HFF-Myc (cell line): ENCODE data around the gene PTH2R.
"Not testable (repeated sequence)": the region's sequence is repeated elsewhere in the genome, so short reads cannot be mapped to it uniquely, and the experiment has no call there.

ENCODE experiments used
- DNase-seq: peaks from one replicate; pipeline ENCODE4 v3.0.0-alpha.2; 2011; ENCODE audit warnings: low read depth; ENCODE audit errors: extremely low read depth
- H3K4me3 ChIP-seq: replicated peaks from 2 replicates; pipeline ENCODE4 v1.5.1; 2011; ENCODE audit warnings: low read depth, mild to moderate bottlenecking, control low read depth, low read length
- CTCF ChIP-seq: IDR thresholded peaks from 2 replicates; pipeline ENCODE4 v1.5.1; 2012; ENCODE audit warnings: mild to moderate bottlenecking, low read depth, low read length, control low read depth; ENCODE audit errors: missing control alignments

Gene PTH2R

DNA sequence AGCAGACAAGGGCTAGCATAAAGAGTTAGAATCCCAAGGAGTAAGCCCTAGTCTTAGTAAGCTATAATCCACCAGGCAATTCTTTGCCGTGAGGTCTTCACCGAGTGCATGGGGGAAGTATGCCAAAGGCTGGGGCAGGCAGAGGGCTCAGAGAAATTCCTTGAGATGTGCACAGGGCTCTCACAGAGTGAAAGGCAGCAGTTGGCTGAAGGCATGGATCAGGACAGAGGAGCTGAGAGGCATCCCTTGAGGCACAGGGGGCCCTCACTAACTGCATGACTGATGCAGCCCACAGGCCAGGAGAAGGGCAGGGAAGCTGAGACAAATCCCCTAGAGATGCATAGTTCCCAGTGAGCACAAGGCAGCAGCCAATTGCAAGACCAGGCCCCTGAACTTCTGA is 34.1 kb downstream of the PTH2R start:
- no peak for DNase-seq
- no peak for TF ChIP-seq CTCF
- H3K4me3 ChIP-seq, result no peak overlapping the region

DNA sequence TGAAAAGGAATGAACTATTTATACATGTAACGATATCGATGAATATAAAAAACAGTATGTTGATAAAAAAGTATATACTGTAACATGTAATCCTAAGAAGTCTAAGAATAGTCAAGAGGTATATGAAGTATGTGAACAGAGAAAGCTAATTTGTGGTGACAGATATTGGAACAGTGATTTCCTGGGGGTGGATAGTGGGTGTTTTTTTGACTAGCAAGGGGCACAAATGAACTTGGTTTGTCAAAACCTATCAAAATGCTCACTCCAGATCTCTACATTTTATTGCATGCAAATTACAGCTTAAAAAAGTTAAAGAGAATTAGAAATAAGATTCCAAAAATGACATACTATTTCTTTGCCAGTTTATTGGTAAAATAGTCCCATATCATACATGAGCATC is 35.4 kb downstream of the PTH2R start:
- no peak overlapping the region for H3K4me3 ChIP-seq
- DNase-seq, result no peak
- no peak for TF ChIP-seq CTCF

GRCh38 chr2:208447447-208447846 is 40.9 kb downstream of the PTH2R start:
- not testable (repeated sequence) for H3K4me3 ChIP-seq, DNase-seq

GRCh38 chr2:208451061-208451460 is 44.5 kb downstream of the PTH2R start:
- no peak for DNase-seq
- TF ChIP-seq CTCF, result no peak

DNA sequence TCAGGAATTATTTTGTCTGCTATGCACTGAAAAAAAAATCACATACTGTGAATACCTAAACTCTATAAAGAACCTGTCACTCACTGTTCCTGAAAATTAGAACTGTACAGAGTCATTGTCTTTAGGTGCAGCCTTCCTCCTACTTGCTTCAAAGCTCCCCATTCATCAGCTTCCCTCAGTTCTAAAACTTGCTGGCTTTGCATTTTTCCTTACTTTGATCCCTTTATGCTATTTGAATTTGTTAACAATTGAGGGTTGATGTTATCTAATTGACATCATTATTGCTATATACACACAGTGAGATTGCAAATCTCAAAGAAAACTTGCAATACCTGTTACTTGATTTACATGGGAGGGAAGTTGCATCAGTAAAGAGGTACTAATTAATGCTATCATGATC is 48.3 kb downstream of the PTH2R start:
- no peak for TF ChIP-seq CTCF

More at GRCh38 chr2:208451061-208451460, 44.5 kb downstream of the PTH2R start:
- no peak overlapping the region for H3K4me3 ChIP-seq

GRCh38 chr2:208463721-208464120 is 57.1 kb downstream of the PTH2R start:
- no peak overlapping the region for H3K4me3 ChIP-seq
- no peak for DNase-seq
- TF ChIP-seq CTCF, result no peak

More for the DNA sequence above, 48.3 kb downstream of the PTH2R start:
- no peak for DNase-seq
- H3K4me3 ChIP-seq, result no peak overlapping the region

DNA sequence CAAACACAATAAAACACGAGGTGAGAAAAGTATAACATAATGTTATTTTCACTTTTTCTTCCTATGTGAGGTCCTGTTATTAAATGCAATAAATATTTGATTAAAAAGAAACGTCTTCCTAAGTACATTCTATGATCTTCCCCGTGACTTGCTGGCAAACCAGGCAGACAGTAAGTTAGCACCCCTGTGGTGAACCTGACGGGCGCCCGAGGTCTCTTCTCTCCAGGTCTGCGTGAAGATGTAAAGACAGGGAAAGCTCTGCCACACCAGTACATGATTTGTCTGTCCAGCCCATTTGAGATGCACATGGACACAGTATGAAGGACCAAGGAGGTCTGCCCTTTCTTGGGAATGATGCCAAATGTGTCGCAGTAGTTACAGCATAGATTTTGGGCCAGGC is 57.6 kb downstream of the PTH2R start:
- TF ChIP-seq CTCF, result no peak
- no peak for DNase-seq
- no peak overlapping the region for H3K4me3 ChIP-seq
